Sigmoid colon (tissue), 7 donors: ENCODE measurements around the gene APBA1. TPM values are rescaled to one million over a fixed set of nuclear protein-coding genes. Genes with fewer than 3 reads are reported as not detected.

ENCODE experiments used
- DNase-seq: peaks from one replicate; pipeline ENCODE4 v3.0.0-alpha.2; 2019
- H3K27ac ChIP-seq, 4 donors: fragments of 200-600 bp; sonication (generic); one replicate each; pipeline ENCODE4 v1.5.1; 2016 to 2019; ENCODE audit warnings: mild to moderate bottlenecking in 1 of 4
- H3K27me3 ChIP-seq, 3 donors: fragments of 200-600 bp; sonication (generic); one replicate each; pipeline ENCODE4 v1.5.1; 2019; ENCODE audit warnings: mild to moderate bottlenecking in 1 of 3
- H3K36me3 ChIP-seq, 4 donors: fragments of 200-600 bp; sonication (generic); one replicate each; pipeline ENCODE4 v1.5.1; 2016 to 2019
- H3K4me1 ChIP-seq, 4 donors: fragments of 200-600 bp; sonication (generic); one replicate each; pipeline ENCODE4 v1.5.1; 2017 to 2019
- H3K4me3 ChIP-seq, 4 donors: fragments of 200-600 bp; sonication (generic); one replicate each; pipeline ENCODE4 v1.5.1; 2017 to 2019; ENCODE audit warnings: mild to moderate bottlenecking in 2 of 4, moderate library complexity in 1 of 4
- H3K9me3 ChIP-seq, 4 donors: fragments of 200-600 bp in 3 of 4; sonication (generic) in 3 of 4; one replicate each; pipeline versions ENCODE4 v1.5.1 to v1.6.1; 2013 to 2019
- CTCF ChIP-seq, 4 experiments: fragments of 450-650 bp in 3 of 4; fragments of 200-600 bp in 1 of 4; IDR thresholded peaks; one replicate each; pipeline ENCODE4 v1.5.1; 2016 to 2019; ENCODE audit warnings: antibody characterized with exemption in 4 of 4, mild to moderate bottlenecking in 3 of 4, moderate library complexity in 2 of 4
- EP300 ChIP-seq, 4 donors: sonication (generic); formaldehyde crosslinking; IDR thresholded peaks; one replicate each; pipeline ENCODE4 v1.6.1; 2017; ENCODE audit warnings: antibody characterized with exemption in 4 of 4
- POLR2A ChIP-seq, 2 donors: fragments of 450-650 bp; IDR thresholded peaks; one replicate each; pipeline ENCODE4 v1.6.1; 2016; ENCODE audit warnings: antibody characterized with exemption in 2 of 2, mild to moderate bottlenecking in 2 of 2, moderate library complexity in 2 of 2
- POLR2AphosphoS5 ChIP-seq, 4 donors: sonication (generic); formaldehyde crosslinking; IDR thresholded peaks; one replicate each; pipeline ENCODE4 v1.6.1; 2017; ENCODE audit warnings: antibody characterized with exemption in 4 of 4
- WGBS, 2 donors: extraction: QIAGEN DNeasy Blood & Tissue Kit; methylation state at CpG; one replicate each; pipeline ENCODE4 v1.1.7; 2013; 5-methylcytosine and 5-hydroxymethylcytosine counted together
- intact Hi-C: fragments of 100-400 bp; cut with DNase I; formaldehyde crosslinking; loops from one replicate; pipeline ENCODE4 v1.15.1; 2023
- polyA plus RNA-seq, 3 donors: library from polyadenylated mRNA; stranded (reverse); fragments of 200-250 nt; gene quantifications; one replicate each; pipeline ENCODE4 v1.2.3, GENCODE V29; 2013
- total RNA-seq, 4 donors: library from RNA; depleted of rRNA; stranded (reverse); fragments of >200 nt; gene quantifications; one replicate each; pipeline ENCODE4 v1.1.0, GENCODE V29; 2016
- donor health status: healthy with polysubstance abuse.
- donor health status: Bipolar disorder and iron deficiency.
- donor health status: healthy.

APBA1 gene
- total and polyA plus RNA-seq, 7 donors = 1.7 to 6.7 (median 4.2) TPM

DNA sequence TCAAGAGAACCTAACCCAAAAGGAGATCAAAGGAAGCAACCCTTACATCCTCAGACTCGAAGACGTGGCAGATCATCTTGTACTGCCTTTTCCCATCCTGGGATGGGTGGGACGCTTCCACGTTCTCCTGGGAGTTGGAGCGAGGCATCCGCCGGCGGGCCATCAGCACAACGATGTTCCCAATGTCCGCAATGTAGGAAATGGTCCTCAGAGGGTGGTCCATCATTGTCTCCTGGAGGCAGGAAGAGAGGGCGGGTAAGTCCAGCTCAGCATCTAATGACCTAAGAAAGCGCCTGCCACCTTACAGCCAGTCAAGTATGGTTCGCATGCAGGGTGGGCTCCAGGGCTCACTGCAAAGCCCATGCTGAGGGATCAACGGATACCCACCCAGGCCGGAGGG lies 216.0 kb downstream of the APBA1 start:
- 92 to 94% methylated on average over 15 of the region's 15 CpGs for WGBS, 2 donors
- Histone ChIP-seq H3K4me3 (no peak overlapping the region), H3K9me3 (no peaks in the 10 kb centered on the region), H3K27me3 (no peaks in the 10 kb centered on the region), H3K27ac (no peak overlapping the region), H3K4me1 (no peaks in the 10 kb centered on the region), H3K36me3 (peaks cover 0 to 22% (median 0%) of the 10 kb centered on the region in 4 donors)
- no peak for TF ChIP-seq CTCF (IDR thresholded peaks at IDR 0.05)
- TF ChIP-seq EP300 (IDR thresholded peaks at IDR 0.05) = no peak
- no peak for TF ChIP-seq POLR2AphosphoS5 (IDR thresholded peaks at IDR 0.05)
- no peak for TF ChIP-seq POLR2A (IDR thresholded peaks at IDR 0.05)
- no peak for DNase-seq
- intact Hi-C loops = no loop called here

- intact Hi-C loops = no loop called here
Observed at GRCh38 chr9:69455311-69455710, 216.9 kb downstream of the APBA1 start.

DNA sequence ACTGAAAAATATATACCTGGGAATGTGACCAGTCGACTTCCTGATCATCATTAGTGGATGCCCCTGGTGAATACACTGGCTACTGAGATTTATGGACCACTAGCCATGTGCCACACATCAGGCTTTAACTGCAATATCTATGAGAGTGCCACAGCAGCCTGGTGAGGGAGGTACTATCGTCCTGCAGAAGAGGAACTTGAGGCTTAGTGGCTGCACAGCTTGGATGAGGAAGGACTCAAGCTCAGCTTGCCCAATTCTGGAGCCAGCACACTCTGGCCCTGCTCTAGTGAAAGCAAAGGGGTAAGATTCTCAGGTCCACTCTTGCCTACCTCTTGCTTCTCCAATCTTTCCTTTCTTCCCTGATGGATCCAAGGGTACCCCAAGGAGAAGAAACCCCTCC lies 217.8 kb downstream of the APBA1 start:
- H3K9me3 ChIP-seq = no peaks in the 10 kb centered on the region
- intact Hi-C loops = no loop called here
- H3K36me3 ChIP-seq = peaks cover 0 to 30% (median 0%) of the 10 kb centered on the region in 4 donors
- DNase-seq = no peak
- no peaks in the 10 kb centered on the region for H3K4me1 ChIP-seq
- H3K4me3 ChIP-seq = no peak overlapping the region
- H3K27ac ChIP-seq = no peak overlapping the region
- H3K27me3 ChIP-seq = no peaks in the 10 kb centered on the region
- no peak for TF ChIP-seq POLR2AphosphoS5 (IDR thresholded peaks at IDR 0.05)
- no peak for TF ChIP-seq EP300 (IDR thresholded peaks at IDR 0.05)
- TF ChIP-seq POLR2A (IDR thresholded peaks at IDR 0.05) = no peak
- TF ChIP-seq CTCF (IDR thresholded peaks at IDR 0.05) = no peak
- 59 to 66% methylated on average over 2 of the region's 2 CpGs for WGBS, 2 donors

More at GRCh38 chr9:69455311-69455710, 216.9 kb downstream of the APBA1 start:
- Histone ChIP-seq H3K27me3 (no peaks in the 10 kb centered on the region), H3K36me3 (peaks cover 0 to 26% (median 0%) of the 10 kb centered on the region in 4 donors), H3K4me3 (no peak overlapping the region), H3K4me1 (no peaks in the 10 kb centered on the region), H3K9me3 (no peaks in the 10 kb centered on the region), H3K27ac (no peak overlapping the region)
- no peak for DNase-seq
- TF ChIP-seq POLR2A (IDR thresholded peaks at IDR 0.05) (no peak), CTCF (IDR thresholded peaks at IDR 0.05) (no peak), EP300 (IDR thresholded peaks at IDR 0.05) (no peak), POLR2AphosphoS5 (IDR thresholded peaks at IDR 0.05) (no peak)
- WGBS, 2 donors = 91 to 94% methylated on average over 2 of the region's 2 CpGs

DNA sequence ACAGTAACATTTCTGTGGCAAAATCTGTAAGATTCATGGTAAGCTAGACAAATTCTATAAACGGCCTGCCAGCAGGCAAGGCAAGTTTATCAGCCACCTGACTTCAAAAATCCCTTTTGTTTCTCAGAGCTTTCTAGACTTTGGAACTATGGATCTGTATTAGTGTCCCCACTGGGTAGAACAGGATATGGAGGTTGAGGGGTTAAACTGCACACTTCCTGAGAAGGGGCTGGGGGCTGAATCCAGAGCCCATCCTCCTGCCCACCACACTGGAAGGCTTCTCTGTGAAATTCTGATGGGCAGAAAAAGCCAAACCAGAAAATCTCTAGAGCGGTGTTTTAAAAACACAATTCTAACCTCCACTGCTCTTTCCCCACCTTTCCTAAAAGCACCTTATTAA lies 218.4 kb downstream of the APBA1 start:
- Histone ChIP-seq H3K36me3 (peaks cover 0 to 34% (median 0%) of the 10 kb centered on the region in 4 donors), H3K27ac (no peak overlapping the region), H3K4me3 (no peak overlapping the region), H3K4me1 (no peaks in the 10 kb centered on the region), H3K27me3 (no peaks in the 10 kb centered on the region), H3K9me3 (no peaks in the 10 kb centered on the region)
- no peak for TF ChIP-seq CTCF (IDR thresholded peaks at IDR 0.05)
- no peak for TF ChIP-seq POLR2AphosphoS5 (IDR thresholded peaks at IDR 0.05)
- TF ChIP-seq POLR2A (IDR thresholded peaks at IDR 0.05) = no peak
- no peak for TF ChIP-seq EP300 (IDR thresholded peaks at IDR 0.05)
- intact Hi-C loops = no loop called here
- WGBS, 2 donors = 74 to 75% methylated on average over 2 of the region's 2 CpGs
- no peak for DNase-seq

DNA sequence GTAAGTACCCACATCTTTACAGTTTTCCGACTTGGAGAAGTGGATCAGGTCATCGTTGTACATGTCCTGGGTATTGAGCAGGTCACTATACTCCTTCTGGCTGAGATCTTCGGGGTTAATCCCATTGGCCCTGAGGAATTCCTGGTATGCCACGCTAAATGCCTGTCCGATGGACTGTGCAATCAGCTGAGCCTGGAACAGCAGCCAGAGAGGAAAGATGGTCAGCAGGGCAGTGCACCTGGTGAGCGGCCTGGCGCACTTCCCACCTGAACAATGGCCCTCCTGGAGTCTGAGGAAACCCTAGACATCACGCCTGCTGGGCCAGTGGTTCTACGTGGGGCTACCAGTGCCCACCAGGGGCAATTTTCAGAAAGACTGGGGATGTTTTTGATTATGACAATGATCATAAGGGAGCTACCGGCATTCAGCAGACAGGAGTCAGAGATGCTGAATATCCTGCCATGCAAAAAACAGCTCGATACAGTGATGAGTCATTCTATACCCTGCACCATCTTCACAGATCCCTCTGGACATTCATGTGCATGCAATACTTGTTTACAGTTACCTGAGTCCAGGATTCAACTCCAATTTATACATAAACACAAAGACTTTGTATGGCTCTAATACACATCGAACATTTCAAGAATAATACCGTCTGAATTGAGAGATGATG lies 219.9 kb downstream of the APBA1 start:
- no peaks in the 10 kb centered on the region for H3K27me3 ChIP-seq
- H3K4me1 ChIP-seq = no peaks in the 10 kb centered on the region
- no peak overlapping the region for H3K27ac ChIP-seq
- DNase-seq = no peak
- intact Hi-C loops = no loop called here
- TF ChIP-seq CTCF (IDR thresholded peaks at IDR 0.05) (no peak), EP300 (IDR thresholded peaks at IDR 0.05) (no peak), POLR2AphosphoS5 (IDR thresholded peaks at IDR 0.05) (no peak), POLR2A (IDR thresholded peaks at IDR 0.05) (no peak)
- H3K4me3 ChIP-seq = no peak overlapping the region
- WGBS, 2 donors = 88 to 90% methylated on average over 13 of the region's 13 CpGs
- H3K9me3 ChIP-seq = no peaks in the 10 kb centered on the region
- peaks cover 0 to 34% (median 0%) of the 10 kb centered on the region in 4 donors for H3K36me3 ChIP-seq
